Ishikawa (cell line): ENCODE results near the gene TAOK3.

Experiments used
- CEBPB ChIP-seq: IDR thresholded peaks from 2 replicates; pipeline ENCODE4 v1.6.1; 2012
- CREB1 ChIP-seq: IDR thresholded peaks from 2 replicates; pipeline ENCODE4 v1.6.1; 2012; ENCODE audit warnings: low read depth
- EGR1 ChIP-seq: IDR thresholded peaks from 2 replicates; pipeline ENCODE4 v1.6.1; 2012
- EP300 ChIP-seq: IDR thresholded peaks from 2 replicates; pipeline ENCODE4 v1.6.1; 2012; ENCODE audit warnings: borderline replicate concordance
- FOXM1 ChIP-seq: IDR thresholded peaks from 2 replicates; pipeline ENCODE4 v1.6.1; 2012; ENCODE audit warnings: low read depth, borderline replicate concordance
- MAX ChIP-seq: IDR thresholded peaks from 2 replicates; pipeline ENCODE4 v1.6.1; 2012
- NFIC ChIP-seq: IDR thresholded peaks from 2 replicates; pipeline ENCODE4 v1.6.1; 2012
- RAD21 ChIP-seq: IDR thresholded peaks from 2 replicates; pipeline ENCODE4 v1.6.1; 2012; ENCODE audit warnings: low read depth
- REST ChIP-seq: IDR thresholded peaks from 2 replicates; pipeline ENCODE4 v1.6.1; 2012; ENCODE audit warnings: low read depth, mild to moderate bottlenecking
- TAF1 ChIP-seq: IDR thresholded peaks from 2 replicates; pipeline ENCODE4 v1.6.1; 2012; ENCODE audit warnings: low read depth, mild to moderate bottlenecking
- TCF12 ChIP-seq: IDR thresholded peaks from 2 replicates; pipeline ENCODE4 v1.6.1; 2012; ENCODE audit warnings: low read depth
- TEAD4 ChIP-seq: IDR thresholded peaks from 2 replicates; pipeline ENCODE4 v1.6.1; 2012
- USF1 ChIP-seq: IDR thresholded peaks from 2 replicates; pipeline ENCODE4 v1.6.1; 2012
- YY1 ChIP-seq: IDR thresholded peaks from 2 replicates; pipeline ENCODE4 v1.6.1; 2012; ENCODE audit warnings: low read depth
- ZBTB7A ChIP-seq: IDR thresholded peaks from 2 replicates; pipeline ENCODE4 v1.6.1; 2012; ENCODE audit warnings: low read depth

The TAOK3 gene

GRCh38 chr12:118164798-118165486 lies 207.8 kb downstream of the TAOK3 start:
- TF ChIP-seq RAD21 (peak; percentile 62), CEBPB (no peak), MAX (no peak), FOXM1 (no peak), TCF12 (no peak)

- TF ChIP-seq USF1 (no peak), ZBTB7A (no peak), NFIC (no peak), CEBPB (no peak), REST (no peak), FOXM1 (no peak), EGR1 (no peak), TCF12 (no peak)
These were observed 212.2 kb downstream of the TAOK3 start for GRCh38 chr12:118160536-118160935.

GRCh38 chr12:118151755-118152154 lies 221.0 kb downstream of the TAOK3 start:
- TF ChIP-seq NFIC (no peak), REST (no peak), TEAD4 (no peak), MAX (no peak), TAF1 (no peak), TCF12 (no peak), CREB1 (no peak), RAD21 (no peak), YY1 (no peak), FOXM1 (no peak)

- TF ChIP-seq CEBPB (no peak), EP300 (no peak), TAF1 (no peak), TEAD4 (no peak), RAD21 (no peak), USF1 (no peak), EGR1 (no peak), ZBTB7A (no peak), NFIC (no peak), CREB1 (no peak), TCF12 (no peak), FOXM1 (no peak), REST (no peak), MAX (no peak), YY1 (no peak)
These were observed 222.1 kb downstream of the TAOK3 start for GRCh38 chr12:118150625-118151024.
